22Rv1 (cell line): Measurements from ENCODE around the gene SMURF2.

Source experiments
- ZFX ChIP-seq: fragments of 450-650 bp; IDR thresholded peaks from 2 replicates; pipeline ENCODE4 v1.6.1; 2017; ENCODE audit warnings: antibody characterized with exemption, borderline replicate concordance
- TF ChIP-seq, protein P1 (sequence below): fragments of 450-650 bp; IDR thresholded peaks from 2 replicates; pipeline ENCODE4 v1.5.1; 2017; ENCODE audit warnings: mild to moderate bottlenecking

DNA sequence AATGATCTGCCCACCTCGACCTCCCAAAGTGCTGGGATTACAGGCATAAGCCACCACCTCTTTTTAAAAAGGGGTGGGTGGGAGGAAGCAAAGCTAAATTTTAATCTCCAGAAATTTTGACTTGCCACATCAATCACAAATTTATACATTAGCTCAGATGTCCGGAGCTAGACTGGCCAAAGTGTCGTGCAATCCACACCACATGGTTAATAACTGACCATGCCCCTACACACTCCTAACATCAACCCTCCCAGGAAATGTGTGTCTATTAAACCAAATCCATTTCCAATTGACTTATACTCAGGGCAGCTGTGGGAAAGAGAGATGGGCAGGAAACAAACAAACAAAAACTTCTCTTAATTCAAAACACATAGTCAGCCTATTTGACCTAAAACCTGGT is 29.9 kb downstream of the SMURF2 start:
- TF ChIP-seq, protein P1, sequence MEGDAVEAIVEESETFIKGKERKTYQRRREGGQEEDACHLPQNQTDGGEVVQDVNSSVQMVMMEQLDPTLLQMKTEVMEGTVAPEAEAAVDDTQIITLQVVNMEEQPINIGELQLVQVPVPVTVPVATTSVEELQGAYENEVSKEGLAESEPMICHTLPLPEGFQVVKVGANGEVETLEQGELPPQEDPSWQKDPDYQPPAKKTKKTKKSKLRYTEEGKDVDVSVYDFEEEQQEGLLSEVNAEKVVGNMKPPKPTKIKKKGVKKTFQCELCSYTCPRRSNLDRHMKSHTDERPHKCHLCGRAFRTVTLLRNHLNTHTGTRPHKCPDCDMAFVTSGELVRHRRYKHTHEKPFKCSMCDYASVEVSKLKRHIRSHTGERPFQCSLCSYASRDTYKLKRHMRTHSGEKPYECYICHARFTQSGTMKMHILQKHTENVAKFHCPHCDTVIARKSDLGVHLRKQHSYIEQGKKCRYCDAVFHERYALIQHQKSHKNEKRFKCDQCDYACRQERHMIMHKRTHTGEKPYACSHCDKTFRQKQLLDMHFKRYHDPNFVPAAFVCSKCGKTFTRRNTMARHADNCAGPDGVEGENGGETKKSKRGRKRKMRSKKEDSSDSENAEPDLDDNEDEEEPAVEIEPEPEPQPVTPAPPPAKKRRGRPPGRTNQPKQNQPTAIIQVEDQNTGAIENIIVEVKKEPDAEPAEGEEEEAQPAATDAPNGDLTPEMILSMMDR = no peak
- no peak for TF ChIP-seq ZFX
